Fibroblast of lung (primary cell): ENCODE data around the gene ZNF521.

Experiments
- EZH2 ChIP-seq: IDR thresholded peaks from 2 replicates; pipeline ENCODE4 v1.5.1; 2012; ENCODE audit warnings: low read length, control low read depth, mild to moderate bottlenecking; ENCODE audit errors: missing control alignments
- TF ChIP-seq, protein P1 (sequence below), 2 donors: IDR thresholded peaks in 1 of 2; conservative IDR thresholded peaks in 1 of 2; 1 replicate in 1 of 2; 2 replicates in 1 of 2; pipeline ENCODE4 v1.5.1; 2011 to 2012; ENCODE audit warnings: low read length in 2 of 2, control low read depth in 1 of 2, inconsistent platforms in 1 of 2, low read depth in 1 of 2, mild to moderate bottlenecking in 1 of 2

DNA sequence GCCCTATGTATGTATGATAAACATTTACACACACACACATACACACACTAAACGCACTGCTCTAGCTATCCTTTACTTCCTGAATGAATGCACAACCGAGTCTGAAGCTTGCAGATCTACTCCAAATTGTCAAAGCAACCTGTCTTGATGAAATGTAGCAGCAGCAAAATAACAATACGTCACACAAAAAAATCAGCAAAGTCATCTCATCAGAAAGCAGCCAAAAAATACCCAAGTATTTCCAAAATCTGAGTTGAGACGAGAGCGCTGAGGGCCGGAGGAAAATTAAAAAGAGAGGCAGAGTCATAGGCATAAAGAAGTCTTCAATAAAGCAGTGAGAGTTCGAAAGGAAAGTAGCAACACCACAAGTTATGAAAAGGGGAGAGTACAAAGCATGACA, 67.7 kb downstream of the ZNF521 start:
- TF ChIP-seq, protein P1, sequence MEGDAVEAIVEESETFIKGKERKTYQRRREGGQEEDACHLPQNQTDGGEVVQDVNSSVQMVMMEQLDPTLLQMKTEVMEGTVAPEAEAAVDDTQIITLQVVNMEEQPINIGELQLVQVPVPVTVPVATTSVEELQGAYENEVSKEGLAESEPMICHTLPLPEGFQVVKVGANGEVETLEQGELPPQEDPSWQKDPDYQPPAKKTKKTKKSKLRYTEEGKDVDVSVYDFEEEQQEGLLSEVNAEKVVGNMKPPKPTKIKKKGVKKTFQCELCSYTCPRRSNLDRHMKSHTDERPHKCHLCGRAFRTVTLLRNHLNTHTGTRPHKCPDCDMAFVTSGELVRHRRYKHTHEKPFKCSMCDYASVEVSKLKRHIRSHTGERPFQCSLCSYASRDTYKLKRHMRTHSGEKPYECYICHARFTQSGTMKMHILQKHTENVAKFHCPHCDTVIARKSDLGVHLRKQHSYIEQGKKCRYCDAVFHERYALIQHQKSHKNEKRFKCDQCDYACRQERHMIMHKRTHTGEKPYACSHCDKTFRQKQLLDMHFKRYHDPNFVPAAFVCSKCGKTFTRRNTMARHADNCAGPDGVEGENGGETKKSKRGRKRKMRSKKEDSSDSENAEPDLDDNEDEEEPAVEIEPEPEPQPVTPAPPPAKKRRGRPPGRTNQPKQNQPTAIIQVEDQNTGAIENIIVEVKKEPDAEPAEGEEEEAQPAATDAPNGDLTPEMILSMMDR (conservative IDR thresholded peaks at IDR 0.05 in 1 of 2, IDR thresholded peaks at IDR 0.05 in 1 of 2; ENCODE audit: low read depth in 1 of 2, low read length in 2 of 2), result no peak
- no peak for TF ChIP-seq EZH2
